Prostate gland (tissue), 2 donors: ENCODE data around the gene CDK5RAP2.

Source experiments
- CTCF ChIP-seq, 4 experiments: fragments of 200-600 bp in 2 of 4; fragments of 450-650 bp in 2 of 4; sonication (generic) in 2 of 4; IDR thresholded peaks; 1 replicate in 3 of 4; 2 replicates in 1 of 4; pipeline ENCODE4 v1.5.1; 2016 to 2019; ENCODE audit warnings: antibody characterized with exemption in 4 of 4, mild to moderate bottlenecking in 2 of 4, moderate library complexity in 2 of 4
- POLR2A ChIP-seq: fragments of 450-650 bp; IDR thresholded peaks from one replicate; pipeline ENCODE4 v1.6.1; 2016; ENCODE audit warnings: antibody characterized with exemption, mild to moderate bottlenecking

- TF ChIP-seq CTCF (IDR thresholded peaks at IDR 0.05) (peak; percentile 72 to 87 (median 84)), POLR2A (no peak)
These were observed 40.0 kb upstream of the CDK5RAP2 start for GRCh38 chr9:120619751-120620655.
